PC-9 (cell line): ENCODE data around the gene TGFBR3L.

Source experiments
- CTCF ChIP-seq: fragments of 200-600 bp; sonication (generic); conservative IDR thresholded peaks from 2 replicates; pipeline ENCODE4 v1.6.1; 2017; ENCODE audit warnings: mixed run types, antibody characterized with exemption, mild to moderate bottlenecking, moderate library complexity
- EZH2 ChIP-seq: fragments of 200-600 bp; sonication (generic); IDR thresholded peaks from 2 replicates; pipeline ENCODE4 v1.8.0; 2017; ENCODE audit warnings: antibody characterized with exemption, low read depth

DNA sequence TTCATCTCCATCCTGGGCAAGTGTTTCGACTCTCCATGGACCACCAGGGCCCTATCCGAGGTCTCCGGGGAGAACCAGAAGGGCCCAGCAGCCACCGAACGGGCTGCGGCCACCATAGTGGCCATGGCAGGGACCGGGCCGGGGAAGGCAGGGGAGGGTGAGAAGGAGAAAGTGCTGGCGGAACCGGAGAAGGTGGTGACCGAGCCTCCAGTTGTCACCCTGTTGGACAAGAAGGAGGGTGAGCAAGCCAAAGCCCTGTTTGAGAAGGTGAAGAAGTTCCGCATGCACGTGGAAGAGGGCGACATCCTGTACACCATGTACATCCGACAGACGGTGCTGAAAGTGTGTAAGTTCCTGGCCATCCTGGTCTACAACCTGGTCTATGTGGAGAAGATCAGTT lies 15.7 kb upstream of the TGFBR3L start:
- TF ChIP-seq CTCF, result no peak
- TF ChIP-seq EZH2, result no peak
